ENCODE measurements around the gene FADS6. TPM values are rescaled to one million over a fixed set of nuclear protein-coding genes. Genes with fewer than 3 reads are reported as not detected.

The FADS6 gene
- total and polyA plus RNA-seq, 2 experiments from 2014 or later: 0.42 to 0.73 TPM

- no peaks in the 10 kb centered on the region for H3K9me2 ChIP-seq (ENCODE audit: insufficient read depth)
- peaks cover 92% of the 10 kb centered on the region for H3K27me3 ChIP-seq (ENCODE audit: insufficient read depth)
- Mint-ChIP-seq H3K4me3 (no peak overlapping the region; the same call in 2 of the 3 replicates), H3K27ac (no peak overlapping the region), H3K4me1 (no peaks in the 10 kb centered on the region; the same call in 1 of the 3 replicates), H3K27me3 (ENCODE audit: insufficient read depth, low read depth, poor library complexity) (peaks cover 69% of the 10 kb centered on the region), H3K36me3 (ENCODE audit: low read depth) (no peaks in the 10 kb centered on the region; the same call in 2 of the 3 replicates), H3K9me3 (no peaks in the 10 kb centered on the region)
- H3K4me3 ChIP-seq: no peak overlapping the region
- no peak overlapping the region for H2AFZ ChIP-seq
- ATAC-seq (no peak), DNase-seq (ENCODE audit: low spot score) (no peak)
- H3K79me2 ChIP-seq (replicated peaks; ENCODE audit: insufficient read depth): no peaks in the 10 kb centered on the region
- H3K36me3 ChIP-seq (ENCODE audit: insufficient read depth): no peaks in the 10 kb centered on the region
- H4K20me1 ChIP-seq (replicated peaks; ENCODE audit: insufficient read depth): no peaks in the 10 kb centered on the region
- H3K4me2 ChIP-seq: no peak overlapping the region
- no peaks in the 10 kb centered on the region for H3F3A ChIP-seq (replicated peaks; ENCODE audit: low read depth)
- H3K4me1 ChIP-seq (ENCODE audit: insufficient read depth): peaks cover 8% of the 10 kb centered on the region
- no peak for TF ChIP-seq CTCF (conservative IDR thresholded peaks at IDR 0.05; ENCODE audit: low read depth in 2 of 2)
- no peak for TF ChIP-seq NANOG (IDR thresholded peaks at IDR 0.05; ENCODE audit: borderline replicate concordance)
- no peak for TF ChIP-seq CREB1 (CRISPR knock-in tag; IDR thresholded peaks at IDR 0.05; ENCODE audit: low read depth)
- TF ChIP-seq ZNF462 (CRISPR knock-in tag; IDR thresholded peaks at IDR 0.05): no peak
- TF ChIP-seq ZNF331 (CRISPR knock-in tag; IDR thresholded peaks at IDR 0.05; ENCODE audit: low read depth): no peak
- TF ChIP-seq JUNB (IDR thresholded peaks at IDR 0.05; ENCODE audit: unreplicated experiment): no peak
- no peak for TF ChIP-seq POLR2AphosphoS5 (IDR thresholded peaks at IDR 0.05; ENCODE audit: low read depth)
- TF ChIP-seq EZH2 (IDR thresholded peaks at IDR 0.05; ENCODE audit: low read depth, unreplicated experiment): no peak
- TF ChIP-seq ZNF114 (CRISPR knock-in tag; IDR thresholded peaks at IDR 0.05): no peak
- TF ChIP-seq REST (IDR thresholded peaks at IDR 0.05; ENCODE audit: unreplicated experiment): no peak
- no peak for TF ChIP-seq ETS1 (IDR thresholded peaks at IDR 0.05)
- no peak for TF ChIP-seq STAT1 (IDR thresholded peaks at IDR 0.05; ENCODE audit: unreplicated experiment)
- TF ChIP-seq EZH2phosphoT487 (IDR thresholded peaks at IDR 0.05; ENCODE audit: unreplicated experiment): no peak
- H3K27ac ChIP-seq (ENCODE audit: low read depth): no peak overlapping the region
Measured at GRCh38 chr17:74850914-74851313, 42.5 kb downstream of the FADS6 start.

Measured in GM23338 (cell line).